Measurements from ENCODE around the gene EXOC6B.
"Not testable (repeated sequence)": the region's sequence is repeated elsewhere in the genome, so short reads cannot be mapped to it uniquely, and the experiment has no call there.

EXOC6B gene

DNA sequence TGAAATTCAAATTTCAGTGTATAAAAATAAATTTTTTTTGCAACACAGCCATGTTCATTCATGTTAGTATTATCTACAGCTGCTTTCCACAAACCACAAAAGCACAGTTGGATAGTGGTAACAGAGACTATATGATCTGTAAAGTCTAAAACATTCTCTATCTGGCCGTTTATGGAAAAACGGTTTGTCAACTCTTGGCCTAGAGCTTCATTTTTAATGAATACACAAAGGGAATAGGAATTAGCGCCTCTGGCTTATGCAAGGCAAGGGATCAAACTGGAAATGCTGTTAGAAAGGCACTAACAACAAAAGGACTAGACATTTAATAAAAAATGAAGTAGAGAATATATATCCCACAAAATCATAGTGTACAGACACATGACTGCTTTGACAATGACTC, 211.9 kb downstream of the EXOC6B start:
- no peak for DNase-seq

DNA sequence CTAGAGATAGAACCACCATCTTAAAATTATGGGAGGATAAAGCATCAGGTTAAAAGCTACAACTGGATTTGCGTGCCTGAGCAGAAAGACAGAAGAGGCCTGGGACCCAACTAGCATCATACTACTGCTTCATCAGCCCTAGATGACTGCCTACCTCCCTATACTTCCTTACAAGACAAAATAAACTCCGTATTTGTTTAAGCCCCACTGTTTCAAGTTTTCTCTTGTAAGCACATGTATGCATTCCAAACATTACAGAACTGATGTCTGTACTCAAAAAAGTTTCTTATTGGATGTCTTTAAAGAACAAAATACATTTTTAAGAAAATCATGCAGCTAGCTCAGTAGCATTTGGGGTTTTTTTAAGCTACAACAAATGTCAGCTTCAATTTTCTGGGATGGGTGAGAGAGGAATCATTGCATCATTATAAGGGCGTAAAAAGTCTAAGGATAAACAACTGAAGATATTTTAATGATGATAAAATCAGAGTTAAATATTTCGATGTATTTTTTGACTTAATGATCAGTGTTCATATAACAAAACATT, 213.1 kb downstream of the EXOC6B start:
- DNase-seq = no peak

DNA sequence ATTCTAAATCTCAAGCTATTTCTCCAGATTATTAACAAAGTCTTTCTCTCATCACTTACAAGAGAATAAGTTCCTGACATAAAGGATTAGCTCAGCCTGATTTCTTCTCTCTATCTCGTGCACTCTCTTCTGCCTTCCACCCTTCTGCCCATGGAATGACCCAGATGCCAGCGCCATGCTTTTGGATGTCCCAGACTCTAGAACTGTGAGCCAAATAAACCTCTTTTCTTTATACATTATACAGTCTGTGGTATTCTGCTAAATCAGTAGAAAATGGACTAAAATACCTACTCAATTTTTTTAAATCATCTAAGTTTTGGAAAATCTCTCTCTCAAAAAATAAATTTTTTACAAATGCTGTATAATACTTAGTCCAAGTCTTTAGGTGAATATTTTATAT, 218.6 kb downstream of the EXOC6B start:
- no peak for DNase-seq

DNA sequence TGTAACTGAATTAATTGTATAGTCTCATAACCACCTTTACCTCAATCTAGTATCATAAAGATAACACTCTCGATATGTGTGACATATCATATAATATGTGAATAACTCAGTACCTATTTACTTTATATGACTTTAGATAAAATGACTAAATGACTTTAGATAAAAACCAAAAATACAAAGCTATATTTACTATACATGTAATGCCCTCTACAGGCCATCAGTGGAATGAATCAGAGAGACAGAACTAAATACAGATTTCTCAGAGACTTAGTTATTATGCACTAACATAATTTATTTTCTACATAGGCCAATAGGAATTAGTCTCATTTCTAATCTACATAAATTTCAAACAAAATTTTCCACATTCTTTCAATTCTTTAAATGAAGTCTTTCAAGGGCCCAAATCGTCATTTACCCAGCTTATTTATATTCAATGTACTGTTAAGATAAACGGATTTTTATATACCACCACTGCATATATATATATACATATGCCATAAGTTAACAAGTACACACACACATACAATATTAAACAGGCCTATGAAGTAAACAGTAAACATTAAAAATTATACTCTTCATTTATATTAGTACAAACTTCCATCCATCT, 219.9 kb downstream of the EXOC6B start:
- no peak for DNase-seq

DNA sequence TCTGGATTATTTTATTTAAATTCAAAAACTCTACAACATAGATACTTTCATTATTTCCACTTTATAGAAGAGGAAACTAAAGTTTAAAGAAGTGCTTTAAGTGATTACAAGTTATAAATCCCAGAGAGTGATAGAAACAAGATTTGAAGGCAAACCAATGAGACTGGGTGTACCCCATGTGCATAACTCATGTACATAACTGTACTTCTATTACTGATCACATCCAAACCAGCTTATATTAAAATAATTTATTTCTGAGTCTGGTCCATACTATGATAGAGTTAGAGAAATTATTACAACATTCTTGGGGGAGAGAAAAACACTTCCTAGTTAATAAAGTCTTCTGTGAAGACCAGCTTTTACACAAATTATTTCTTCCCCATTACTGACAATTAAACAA, 221.4 kb downstream of the EXOC6B start:
- no peak for DNase-seq

DNA sequence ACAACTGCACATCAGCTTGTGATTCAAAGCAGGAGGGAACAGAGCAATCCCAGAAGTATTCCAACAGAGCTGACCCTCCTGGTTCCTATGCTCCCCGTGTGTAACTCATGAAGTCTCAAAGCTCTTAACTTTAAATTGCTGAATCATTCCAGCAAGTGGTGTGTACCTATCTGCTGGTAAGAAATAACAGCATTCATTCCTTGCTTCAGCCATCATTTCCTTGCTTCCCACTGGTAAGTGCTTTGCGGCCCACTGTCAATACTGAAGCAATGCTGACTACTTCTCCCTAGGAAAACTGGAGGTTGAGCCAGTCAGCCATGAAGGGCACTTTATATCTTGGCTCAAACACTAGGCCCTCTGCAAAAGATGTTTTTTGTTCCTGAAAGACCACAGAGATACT, 222.4 kb downstream of the EXOC6B start:
- no peak for DNase-seq

DNA sequence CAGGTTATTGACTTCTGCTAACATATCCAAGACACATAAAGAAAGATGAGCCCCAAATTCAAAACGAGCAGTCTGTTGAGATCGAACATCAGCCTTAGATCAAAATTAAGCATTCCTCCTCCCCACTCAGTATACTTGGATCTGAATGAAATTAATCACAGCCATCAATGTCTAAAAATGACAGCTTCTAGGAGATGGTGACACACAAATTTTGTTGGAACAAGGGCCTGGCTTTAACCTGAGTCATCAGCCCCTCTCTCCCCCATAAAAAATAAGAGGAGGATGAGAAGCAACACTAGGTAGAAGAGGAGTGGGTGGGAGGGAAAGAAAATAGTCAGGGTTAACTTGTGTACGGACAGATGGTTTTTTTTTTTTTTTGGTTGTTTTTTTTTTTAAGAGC, 223.1 kb downstream of the EXOC6B start:
- no peak for DNase-seq

DNA sequence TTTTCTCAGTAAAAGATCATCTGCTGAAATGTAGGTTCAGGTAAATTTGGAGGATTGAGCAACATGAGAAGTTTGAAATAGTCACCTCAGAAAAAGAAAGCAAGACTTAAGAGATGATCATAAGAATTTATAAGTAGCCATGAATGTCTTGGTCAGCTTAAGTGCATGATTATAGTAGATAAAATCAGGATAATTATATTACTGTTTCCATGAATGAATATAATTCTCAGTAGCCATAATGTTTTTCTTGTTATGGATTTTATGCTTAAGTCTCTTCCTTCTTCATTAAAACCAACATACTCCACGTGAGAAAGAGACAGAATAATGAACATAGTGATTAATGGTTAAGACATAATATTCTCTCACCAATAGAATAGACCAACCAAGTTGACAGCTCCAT, 223.7 kb downstream of the EXOC6B start:
- no peak for DNase-seq

DNA sequence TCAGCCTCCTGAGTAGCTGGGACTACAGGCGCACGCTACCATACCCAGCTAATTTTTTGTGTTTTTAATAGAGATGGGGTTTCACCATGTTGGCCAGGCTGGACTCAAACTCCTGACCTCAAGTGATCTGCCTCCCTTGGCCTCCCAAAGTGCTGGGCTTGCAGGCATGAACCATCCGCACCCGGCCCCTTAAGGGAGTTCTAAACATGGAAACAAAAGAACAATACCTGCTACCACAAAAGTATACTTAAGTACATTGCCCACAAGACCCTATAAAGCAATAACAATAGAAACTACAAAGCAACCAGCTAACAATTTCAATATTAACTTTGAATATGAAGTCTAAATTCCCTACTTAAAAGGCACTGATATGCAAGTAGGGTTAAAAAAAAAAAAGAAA, 242.0 kb downstream of the EXOC6B start:
- not testable (repeated sequence) for DNase-seq

DNA sequence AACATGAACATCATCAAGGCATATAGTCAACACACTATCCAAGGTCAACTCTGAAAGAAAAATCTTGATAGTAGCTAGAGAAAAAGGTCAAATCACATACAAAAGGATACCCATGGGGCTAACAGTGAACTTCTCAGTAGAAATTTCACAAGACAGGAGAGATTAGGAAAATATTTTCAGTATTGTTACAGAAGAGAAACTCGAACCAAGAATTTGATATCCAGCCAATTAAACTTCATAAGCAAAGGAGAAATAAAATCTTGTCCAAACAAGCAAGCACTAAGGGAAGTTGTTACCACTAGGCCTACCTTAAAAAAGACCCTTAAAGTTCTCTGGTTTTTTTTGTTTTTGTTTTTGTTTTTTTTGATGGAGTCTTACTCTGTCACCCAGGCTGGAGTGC, 242.5 kb downstream of the EXOC6B start:
- DNase-seq = no peak

DNA sequence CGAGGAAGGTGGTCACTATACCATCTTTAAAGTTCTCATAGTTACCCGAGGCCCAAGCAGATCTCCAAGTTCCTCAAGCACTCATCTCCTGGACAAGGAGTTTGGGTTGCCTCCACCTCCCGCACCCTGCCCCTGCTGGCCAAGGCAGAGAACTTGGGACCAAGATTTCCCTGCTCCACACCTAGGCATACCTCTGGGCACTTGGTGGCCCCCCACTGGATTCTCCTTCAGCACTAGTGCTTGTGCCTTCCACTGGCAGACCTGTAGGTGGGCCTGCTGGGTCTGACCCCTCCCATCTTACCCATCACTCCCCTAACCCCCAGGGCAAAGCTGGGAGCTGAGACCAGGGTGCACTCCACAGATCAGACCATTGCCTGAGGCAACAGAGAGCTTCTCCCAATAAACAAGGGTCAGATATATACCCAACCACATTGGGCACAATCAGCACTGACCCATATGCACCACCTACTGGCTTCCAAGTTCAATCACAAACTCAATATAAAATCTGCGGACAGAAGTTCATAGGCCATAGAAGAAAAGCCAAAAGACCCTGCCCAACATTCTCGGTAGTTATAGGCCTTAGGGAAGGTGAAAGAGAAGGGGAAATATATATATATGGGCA, 244.2 kb downstream of the EXOC6B start:
- no peak for DNase-seq

DNA sequence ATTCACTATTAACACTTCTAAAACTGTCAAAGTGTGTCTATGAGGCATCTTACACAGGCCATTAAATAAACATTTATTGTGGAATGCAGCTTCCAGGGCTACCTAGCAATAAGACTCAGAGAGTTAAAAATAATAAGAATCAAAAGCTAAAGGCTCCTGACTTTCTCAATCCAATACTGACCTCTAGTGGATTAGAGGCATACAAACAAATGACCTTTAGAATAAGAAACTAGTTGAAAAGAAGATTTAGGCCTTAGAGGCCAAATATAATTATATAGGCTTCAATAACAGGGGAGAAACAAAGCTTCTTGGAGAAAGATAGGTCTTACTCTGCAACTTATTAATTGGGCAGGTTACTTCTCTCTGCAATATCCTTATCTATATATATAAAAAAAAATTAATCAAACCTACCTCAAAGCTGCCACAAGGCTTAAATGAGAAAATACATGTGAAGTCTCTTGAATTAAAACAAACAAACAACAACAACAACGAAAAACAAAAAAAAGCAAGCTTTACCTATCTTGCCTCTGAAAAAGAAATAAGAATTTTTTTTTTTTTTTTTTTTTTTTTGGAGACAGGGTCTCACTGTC, 246.1 kb downstream of the EXOC6B start:
- DNase-seq = no peak

DNA sequence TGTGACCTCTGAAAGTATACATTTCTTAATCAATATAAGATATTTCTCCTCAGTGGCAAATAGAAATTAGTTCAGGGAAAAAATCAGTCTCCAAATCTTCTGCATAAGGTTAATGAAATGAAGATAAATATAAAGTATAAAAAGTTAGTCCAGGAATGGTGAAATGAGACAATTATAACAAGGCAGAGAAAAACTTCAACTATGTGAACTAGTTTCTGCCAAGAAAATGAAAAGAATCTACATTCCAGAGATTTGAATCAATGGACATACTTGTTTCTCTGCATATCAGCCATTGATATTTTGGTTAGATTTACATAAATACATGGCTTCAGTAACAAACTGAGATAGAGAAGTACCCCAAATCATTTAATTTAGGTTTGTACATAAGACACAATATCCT, 249.0 kb downstream of the EXOC6B start:
- DNase-seq = no peak

DNA sequence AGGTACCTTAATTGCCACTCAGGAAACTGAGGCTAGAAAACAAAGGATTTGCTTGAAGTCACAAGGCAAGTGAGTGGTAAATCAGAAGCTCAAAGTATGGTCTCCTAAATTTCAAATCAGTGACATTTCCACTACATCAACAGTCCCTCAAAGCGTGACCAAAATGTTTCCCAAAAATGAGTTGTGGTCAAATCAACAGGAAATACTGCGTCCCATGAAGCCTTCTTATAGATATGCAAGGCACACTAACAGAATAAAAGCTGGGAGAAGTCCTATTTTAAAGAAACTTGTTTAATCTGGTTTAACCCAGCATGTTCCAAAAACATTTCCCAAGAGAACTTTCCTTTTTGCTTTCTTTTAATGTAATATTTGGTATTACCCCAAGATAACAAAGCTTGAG, 249.4 kb downstream of the EXOC6B start:
- DNase-seq = no peak

DNA sequence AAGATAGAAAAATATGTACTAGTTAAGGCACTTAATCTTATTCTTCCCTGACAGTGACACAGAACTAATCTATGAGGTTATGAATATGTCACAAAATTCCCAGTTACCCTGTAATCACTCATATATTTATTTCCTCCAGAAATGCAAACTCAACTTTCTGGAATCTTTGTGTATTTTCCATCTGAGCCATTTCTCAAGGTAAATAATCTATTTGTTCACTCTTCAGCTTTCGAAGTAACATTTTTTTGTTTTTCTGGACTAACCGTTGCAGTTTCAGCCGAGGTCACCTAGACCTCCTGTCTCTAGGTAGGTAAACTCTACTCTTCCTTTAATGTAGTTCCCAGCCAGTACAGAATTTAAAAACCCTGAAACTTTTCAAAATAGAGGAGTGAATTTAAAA, 250.9 kb downstream of the EXOC6B start:
- no peak for DNase-seq

DNA sequence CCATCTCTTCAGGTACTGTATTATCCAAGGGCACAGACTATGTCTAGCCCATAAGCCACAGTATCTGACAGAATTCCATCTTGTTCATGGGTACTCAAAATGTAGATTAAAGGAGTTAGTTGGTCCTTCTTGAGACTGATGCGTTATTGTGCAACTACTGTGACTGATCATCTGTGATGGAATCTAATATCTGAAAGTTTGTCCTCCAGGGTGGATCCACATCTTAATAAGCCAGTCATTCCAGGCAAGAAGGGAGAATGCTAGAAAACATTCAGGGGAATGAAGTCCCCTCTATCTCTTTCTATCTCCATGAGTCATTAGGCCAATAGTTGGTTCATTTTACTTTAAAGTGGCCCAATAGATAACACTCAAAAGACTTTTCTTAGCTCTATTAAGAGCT, 252.6 kb downstream of the EXOC6B start:
- DNase-seq = no peak

DNA sequence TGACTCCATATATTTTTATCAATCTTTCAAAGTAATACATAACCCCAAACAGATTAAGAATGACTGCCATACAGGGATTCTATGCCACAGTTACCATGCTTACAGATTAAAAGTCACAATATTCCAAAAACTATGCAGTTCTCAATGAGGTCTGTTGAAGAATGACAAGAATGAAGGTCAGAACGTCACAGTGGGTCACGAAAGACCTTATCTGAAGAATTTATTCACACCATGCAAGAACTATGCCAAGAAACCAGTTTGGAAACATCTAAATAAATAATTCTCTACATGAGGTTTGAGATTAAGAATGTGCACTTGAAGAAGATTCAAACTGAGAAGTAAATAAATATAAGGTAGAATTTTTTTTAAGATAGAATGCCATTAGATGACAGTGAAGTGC, 253.3 kb downstream of the EXOC6B start:
- no peak for DNase-seq

DNA sequence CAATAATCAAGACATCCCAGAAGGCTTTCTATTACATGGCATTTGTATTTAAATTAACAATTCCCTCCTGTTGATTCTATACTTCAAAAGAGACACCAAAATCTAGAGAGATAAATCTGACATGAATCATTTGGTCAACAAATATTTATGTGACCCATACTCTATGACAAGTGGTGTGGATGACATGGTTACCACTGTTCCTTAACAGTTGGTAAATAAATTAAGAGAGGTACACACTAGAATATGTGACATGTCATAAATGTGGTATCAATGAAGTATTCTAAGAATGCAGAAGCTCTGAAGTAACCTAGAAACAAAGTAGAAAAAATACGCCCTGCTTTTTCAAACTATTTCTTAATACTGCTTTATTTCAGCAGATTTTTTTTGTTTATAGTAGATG, 255.4 kb downstream of the EXOC6B start:
- DNase-seq = no peak

DNA sequence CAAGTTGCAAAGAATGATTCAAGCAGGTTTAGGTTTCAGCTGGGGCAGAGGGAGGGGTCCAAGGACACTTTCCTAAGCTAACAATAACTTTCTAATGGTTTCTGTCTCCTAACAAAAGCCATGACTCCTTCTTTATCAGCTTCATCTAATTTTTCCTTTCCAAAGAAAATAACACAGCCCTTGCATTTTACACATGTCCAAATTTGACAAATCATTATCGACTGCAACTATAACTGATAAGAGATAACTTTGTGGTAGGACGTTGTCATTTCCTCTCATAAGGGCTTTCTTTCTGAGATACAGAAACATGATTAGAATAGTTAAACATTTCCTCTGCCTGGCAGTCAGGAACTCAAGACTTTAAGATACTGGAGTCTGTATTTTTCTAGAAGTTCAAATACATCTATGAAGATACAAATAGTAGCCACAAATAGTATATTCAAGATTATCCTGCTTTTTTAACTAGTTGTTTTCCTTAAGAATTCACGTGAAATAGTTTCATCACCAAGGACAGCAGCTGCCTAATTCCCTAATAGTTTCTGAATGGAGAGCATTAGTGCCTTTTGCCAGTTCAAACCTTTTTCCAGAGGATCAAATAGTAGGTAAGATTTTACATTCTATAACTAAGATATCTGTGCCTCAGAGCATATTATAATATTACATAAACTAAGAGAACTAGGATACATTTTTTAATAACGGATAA, 263.2 kb downstream of the EXOC6B start:
- DNase-seq = no peak

DNA sequence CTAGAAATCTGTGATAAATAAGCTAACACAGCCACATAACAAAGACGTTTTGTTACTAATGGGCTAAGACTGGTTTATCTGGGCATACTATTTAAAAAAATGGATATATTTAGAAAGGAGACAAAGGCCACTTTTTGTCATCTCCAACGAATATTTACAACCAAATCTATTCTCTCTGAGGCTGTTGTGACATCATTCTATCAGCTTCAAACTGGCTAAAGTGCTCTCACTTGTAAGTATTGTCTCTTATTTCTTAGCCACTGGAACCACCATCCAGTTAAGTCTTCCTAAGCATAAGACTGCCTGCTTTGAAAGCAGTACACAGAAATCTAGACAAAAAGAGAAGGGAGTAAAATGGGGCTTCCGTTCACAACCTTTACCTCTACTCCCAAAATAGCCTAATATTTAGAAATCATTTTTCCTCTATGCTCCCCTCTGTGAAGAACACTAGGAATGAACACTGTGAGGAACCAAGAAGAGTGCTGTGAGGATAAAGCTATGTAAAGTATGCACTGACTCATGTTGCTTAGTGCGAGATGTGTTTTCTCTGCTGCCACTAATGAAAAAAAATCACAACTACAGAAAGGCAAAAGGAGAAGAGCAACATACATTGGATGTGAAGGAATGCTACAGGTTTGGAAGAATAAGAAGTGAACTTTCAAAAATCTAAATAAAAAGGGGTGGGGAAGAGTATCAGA, 264.1 kb downstream of the EXOC6B start:
- DNase-seq = no peak

DNA sequence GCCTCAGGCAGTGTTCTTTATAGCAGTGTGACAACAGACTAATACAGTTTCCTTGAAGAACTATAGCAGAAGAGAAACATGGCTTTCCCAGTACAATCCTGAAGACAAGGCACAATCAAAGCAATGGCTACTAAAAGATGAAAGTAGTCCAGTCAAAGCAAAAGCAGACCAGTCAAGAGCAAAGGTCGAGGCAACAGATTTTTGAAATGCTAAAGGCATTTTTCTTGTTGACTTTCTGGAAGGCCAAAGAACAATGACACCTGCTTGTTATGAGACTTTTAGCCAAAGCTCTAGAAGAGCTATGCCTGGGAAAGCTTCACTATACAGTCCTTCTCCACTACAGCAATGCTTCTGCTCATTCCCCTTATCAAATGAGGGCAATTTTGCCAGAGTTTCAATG, 269.9 kb downstream of the EXOC6B start:
- DNase-seq = no peak

DNA sequence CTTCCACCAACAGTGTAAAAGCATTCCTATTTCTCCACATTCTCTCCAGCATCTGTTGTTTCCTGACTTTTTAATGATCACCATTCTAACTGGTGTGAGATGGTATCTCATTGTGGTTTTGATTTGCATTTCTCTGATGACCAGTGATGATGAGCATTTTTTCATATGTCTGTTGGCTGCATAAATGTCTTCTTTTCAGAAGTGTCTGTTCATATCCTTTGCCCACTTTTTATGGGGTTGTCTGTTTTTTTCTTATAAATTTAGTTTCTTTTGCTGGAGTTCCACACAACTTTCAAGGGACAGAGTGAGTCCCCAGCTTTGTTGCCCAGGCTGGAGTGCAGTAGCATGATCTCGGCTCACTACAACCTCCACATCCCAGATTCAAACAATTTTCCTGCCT, 270.5 kb downstream of the EXOC6B start:
- not testable (repeated sequence) for DNase-seq
